T1000 (cell line): ENCODE results near the gene ABHD2.
"Not testable (repeated sequence)": the region's sequence is repeated elsewhere in the genome, so short reads cannot be mapped to it uniquely, and the experiment has no call there.

Experiments used
- DNase-seq: peaks from one replicate; lab custom pipeline; 2025; ENCODE audit warnings: mixed read lengths; lab: John Stamatoyannopoulos, UW

Gene ABHD2, protein sequence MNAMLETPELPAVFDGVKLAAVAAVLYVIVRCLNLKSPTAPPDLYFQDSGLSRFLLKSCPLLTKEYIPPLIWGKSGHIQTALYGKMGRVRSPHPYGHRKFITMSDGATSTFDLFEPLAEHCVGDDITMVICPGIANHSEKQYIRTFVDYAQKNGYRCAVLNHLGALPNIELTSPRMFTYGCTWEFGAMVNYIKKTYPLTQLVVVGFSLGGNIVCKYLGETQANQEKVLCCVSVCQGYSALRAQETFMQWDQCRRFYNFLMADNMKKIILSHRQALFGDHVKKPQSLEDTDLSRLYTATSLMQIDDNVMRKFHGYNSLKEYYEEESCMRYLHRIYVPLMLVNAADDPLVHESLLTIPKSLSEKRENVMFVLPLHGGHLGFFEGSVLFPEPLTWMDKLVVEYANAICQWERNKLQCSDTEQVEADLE

DNA sequence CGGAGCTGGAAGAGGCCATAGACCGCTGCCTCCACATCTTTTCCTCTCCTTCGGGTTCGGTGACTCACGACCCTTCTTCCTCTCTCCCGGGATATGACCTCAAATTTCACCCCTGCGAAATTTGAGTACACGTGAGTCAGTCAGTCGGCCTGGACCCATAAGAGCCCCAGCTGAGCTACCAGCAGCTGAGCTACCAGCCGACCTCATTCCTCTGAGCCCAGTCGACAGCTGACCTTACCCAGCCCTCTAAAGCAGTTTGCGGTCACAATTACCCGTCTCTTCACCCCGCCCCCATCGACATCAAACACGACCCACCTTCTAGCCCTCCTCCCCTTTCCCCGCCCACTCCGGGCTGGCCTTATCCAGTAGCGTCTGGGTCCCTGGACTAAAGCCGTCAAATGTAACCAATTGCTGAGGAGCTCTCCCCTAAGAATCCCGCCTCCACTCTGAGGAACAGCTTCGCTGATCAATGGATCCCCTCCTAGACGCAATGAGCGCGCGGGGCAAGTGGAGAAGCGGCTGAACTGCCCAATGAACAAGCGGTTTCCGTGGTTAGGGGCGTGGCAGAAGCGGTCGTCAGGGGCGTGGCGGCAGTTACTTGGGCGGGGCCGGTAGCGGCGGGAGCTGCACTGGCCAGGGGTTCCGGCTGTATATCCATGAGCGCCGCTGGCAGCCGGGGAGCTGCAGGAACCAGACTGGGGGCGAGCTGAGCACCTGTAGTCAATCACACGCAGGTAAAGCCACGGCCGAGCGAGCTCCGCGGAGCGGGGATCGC is at the start of gene ABHD2:
Gene ABHD2, plus strand, starts transcription at position 627 of the 775 bp plus-strand sequence. CDS start 27,872 bp downstream, outside the sequence.
- DNase-seq, result peak; percentile 98

DNA sequence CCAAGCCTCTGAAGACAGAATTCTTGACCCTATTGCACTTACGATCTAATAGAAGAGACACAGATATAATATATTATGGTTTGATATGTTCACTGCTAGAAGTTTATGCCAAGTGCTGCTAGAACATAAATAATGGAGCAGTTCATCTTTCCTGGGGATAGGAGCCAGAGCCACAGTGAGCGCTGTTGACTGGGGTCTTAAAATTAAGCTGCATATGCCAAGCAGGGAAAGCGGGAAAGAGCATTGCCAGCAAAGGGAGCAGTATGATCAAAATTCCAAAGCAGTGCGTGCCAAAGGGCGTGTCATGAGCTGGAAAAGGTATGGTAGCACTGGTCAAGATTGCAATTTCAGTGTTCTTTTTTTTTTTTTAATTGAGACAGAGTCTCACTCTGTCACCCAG is 49.1 kb upstream of the ABHD2 start:
- no peak for DNase-seq

DNA sequence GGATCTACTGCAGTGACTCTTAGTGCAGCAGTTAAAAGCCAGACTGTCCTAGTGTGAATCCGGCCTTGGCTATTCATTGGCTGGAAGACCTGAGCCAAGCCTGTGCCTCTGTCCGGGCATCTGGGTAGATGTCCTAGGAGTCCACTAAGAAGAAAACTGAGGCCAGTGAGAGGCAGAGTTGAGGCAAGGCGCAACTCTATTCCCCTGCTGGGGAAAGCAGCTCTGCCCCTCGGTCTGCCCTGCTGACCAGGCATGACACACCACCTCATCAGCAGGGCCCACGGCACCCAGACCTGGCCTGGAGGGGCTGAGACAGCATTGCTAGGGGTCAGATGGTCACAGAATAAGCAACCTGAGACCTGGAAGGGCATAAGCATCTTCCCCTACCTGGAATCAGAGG is 46.7 kb upstream of the ABHD2 start:
- no peak for DNase-seq

DNA sequence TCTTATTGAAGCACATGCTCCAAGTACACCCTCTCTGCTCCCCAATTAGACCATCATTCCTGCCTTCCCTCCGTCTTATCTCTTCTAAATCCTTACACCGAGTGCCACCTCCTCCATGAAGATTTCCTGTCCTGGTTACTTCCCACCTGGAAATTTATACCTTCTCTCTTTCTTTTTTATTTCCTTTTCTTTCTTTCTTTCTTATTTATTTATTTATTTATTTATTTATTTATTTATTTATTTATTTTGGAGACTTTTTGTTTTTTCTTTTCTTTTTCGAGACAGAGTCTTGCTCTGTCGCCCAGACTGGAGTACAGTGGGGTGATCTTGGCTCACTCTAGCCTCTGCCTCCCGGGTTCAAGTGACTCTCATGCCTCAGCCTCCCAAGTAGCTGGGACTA is 45.9 kb upstream of the ABHD2 start:
- no peak for DNase-seq

DNA sequence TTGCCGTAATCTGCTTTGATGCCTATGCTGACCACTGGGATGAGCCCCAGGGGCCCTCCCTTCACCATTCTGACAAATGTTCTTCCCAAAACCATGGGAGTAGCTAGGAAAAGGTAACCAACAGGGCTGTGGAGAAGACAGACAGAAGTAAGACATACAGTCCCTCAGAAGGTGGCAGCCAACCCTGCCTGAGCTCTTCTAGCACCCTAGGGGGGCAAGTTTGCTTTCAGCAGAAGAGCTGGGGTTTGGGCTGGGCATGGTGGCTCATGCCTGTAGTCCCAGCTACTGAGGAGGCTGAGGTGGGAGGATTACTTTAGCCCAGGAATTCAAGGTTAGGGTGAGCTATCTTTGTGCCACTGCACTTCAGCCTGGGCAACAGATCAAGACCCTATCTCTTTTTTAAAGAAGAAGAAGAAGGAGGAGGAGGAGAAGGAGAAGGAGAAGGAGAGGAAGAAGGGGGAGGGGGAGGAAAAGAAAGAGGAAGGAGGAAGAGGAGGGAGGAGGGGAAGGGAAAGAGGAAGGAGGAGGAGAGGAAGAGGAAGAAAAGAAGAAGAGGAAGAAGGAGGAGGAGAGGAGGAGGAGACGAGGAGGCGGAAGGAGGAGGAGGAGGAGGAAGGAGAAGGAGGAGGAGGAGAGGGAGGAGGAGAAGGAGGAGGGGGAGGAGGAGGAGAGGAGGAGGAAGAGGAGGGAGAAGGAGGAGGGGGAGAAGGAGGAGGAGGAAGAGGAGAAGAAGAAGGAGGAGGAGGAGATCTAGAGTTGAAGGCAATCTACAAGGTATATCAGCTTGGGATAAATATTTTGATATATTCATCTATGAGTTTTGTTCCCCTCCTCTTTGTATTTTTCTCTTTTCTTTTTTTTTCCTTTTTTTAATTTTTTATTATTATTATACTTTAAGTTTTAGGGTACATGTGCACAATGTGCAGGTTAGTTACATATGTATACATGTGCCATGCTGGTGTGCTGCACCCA is 44.9 kb upstream of the ABHD2 start:
- no peak for DNase-seq

DNA sequence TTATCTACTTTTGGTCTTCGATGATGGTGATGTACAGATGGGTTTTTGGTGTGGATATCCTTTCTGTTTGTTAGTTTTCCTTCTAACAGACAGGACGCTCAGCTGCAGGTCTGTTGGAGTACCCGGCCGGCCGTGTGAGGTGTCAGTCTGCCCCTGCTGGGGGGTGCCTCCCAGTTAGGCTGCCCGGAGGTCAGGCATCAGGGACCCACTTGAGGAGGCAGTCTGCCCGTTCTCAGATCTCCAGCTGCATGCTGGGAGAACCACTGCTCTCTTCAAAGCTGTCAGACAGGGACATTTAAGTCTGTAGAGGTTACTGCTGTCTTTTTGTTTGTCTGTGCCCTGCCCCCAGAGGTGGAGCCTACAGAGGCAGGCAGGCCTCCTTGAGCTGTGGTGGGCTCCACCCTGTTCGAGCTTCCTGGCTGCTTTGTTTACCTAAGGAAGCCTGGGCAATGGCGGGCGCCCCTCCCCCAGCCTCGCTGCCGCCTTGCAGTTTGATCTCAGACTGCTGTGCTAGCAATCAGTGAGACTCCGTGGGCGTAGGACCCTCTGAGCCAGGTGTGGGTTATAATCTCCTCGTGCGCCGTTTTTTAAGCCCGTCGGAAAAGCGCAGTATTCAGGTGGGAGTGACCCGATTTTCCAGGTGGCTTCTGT is 39.1 kb upstream of the ABHD2 start:
- DNase-seq, result not testable (repeated sequence)

DNA sequence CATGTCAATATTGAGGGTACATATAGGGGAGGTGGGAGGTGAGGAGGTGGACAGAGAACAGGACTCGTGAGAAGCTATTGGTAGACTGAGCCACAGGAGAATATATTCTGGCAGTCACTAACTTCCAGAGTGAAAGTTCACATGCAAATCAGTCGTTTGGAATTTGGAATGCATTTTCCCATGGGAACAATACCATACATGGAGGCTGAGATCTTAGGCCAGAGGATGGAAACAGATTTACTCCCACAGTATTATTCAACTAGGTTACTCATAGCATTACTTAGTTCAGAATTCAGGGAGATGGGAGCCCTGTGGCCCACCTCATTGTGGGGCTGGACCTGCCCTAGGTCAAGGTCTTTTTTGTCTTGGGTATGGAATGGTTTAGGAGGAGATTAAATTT is 36.4 kb upstream of the ABHD2 start:
- DNase-seq, result no peak

DNA sequence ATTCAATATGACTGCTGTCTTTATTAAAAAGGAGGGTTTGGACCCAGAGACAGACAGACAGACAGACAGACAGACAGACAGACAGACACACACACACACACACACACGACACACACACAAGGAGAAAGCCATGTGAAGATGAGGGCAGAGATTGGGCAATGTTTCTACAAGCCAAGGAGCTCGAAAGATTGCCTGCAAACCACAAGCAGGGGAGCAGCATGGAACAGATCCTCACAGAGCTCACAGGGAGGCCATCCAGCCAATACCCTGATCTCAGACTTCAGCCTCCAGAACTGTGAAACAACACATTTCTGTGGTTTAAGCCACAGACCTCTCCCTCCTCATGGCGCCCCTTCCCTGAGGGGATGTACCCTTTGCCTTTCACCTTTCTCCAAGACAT is 35.8 kb upstream of the ABHD2 start:
- no peak for DNase-seq

DNA sequence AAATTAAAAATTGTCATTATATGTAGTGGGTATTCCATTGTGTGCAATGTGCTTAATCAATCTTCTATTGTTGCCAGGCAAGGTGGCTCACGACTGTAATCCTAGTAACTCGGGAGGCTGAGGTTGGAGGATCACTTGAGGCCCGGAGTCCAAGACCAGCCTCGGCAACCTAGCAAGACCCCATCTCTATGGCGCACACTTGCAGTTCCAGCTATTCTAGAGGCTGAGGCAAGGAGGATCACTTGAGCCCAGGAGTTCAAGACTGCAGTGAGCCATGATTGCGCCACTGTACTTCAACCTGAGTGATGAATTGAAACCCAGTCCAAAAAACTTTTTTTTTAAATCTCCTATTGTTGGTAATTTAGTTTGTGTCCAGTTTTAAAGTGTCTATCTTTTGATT is 33.4 kb upstream of the ABHD2 start:
- no peak for DNase-seq

DNA sequence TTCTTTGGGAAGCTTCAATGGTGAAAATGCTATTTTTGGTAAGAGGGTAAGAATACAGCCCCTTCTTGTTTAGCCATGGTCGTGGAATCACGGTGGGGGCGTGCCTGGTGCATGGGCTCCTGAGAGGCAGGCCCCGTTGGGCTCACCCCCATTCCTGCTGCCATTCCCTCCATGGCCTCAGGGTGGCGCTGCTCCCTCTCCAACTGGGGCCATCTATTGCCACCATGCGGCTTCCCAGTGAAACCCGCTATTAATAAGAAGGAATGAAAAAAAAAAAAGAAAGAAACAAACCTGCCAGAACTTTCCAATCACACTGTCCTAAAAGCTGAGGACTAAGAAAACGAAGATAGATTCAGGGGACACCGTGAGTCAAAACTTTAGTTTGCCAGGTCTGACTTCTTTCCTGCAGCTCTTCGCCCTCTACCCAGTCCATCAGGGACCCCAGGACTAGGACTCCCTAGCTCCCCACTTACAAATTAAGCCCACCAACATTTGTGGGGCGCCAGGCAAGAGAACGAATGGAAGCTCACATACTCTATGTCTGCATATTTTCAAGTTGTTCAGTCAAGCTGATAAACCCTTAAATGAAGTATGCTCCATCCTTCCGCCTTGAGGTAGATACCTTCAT is 30.6 kb upstream of the ABHD2 start:
- DNase-seq, result peak; percentile 63

DNA sequence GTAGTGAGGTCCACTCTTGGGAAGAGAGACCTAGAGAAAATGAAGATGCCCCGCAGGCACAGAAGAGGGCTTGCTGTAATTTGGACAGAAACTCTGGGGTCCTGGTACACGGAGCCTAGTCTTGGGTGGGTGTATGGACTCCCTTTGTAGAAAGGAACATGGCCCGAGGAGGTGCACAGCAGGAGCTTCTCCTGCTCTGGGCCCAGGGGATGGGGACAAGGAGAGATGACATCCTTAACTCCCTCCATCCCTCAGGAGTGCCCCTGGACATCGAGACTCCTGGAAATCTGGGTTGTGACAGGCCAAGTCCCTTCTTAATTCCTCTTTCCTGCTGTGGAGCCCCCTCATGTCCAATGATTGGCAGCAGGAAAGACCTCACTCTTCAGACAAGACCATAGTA is 29.9 kb upstream of the ABHD2 start:
- DNase-seq, result no peak

DNA sequence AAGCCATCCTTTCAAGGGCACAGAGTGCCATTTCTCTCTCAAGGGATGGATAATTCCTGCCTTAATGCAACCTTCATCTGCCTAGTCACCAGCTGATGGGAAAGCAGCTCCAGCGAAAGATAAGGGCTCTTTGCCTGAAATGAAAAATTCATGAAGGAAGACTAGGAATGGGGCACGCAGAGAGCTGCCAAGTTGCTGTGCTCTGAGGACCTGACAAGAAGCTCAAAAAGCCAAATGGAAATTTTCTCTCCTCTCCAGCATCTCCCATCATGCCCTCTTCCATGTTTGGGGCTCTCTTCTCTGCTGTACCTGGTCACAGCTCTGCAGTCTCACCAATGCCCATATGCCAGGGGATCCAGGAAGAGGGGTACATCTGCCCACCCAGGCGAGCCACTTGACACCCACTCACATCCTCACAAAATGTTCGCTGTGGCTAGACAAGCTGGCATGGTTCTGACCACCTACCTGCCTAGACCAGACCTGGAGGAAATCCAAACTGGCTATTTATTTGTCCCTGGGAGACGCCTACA is 29.3 kb upstream of the ABHD2 start:
- no peak for DNase-seq

DNA sequence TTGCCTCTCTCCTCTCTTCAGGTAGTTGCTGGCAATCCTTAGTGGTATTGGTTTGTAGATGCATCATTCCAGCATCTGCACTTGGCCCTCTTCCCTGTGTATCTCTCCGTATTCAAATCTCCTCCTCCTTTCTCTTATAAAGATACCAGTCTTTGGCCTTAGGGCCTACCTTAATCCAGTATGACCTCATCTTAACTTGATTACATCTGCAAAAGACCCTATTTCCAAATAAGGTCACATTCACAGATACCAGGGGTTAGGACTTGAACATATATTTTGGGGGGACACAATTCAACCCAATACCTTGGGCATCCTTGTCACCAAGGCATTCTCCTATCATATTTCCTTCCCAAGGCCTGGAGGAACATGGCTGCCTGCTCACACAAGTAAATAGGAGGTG is 22.0 kb upstream of the ABHD2 start:
- no peak for DNase-seq

DNA sequence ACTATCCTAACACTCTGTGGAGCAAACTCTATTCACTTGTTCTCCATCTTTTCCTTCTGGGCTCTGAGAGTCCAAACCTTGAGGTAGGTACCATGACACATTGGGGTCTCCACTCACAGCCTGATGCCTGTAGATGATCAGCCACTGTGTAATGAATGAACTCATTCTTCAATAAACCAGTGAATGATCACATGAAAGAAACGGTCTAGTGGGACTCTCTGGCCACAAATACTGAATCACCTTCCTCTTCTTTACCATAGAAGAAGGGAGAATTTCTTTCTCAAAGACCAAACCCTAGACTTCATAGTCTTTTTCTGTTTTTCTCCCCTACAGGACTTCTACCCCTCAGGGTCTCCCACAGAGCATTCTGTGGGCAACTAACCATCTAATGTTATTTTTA is 20.5 kb upstream of the ABHD2 start:
- DNase-seq, result no peak

DNA sequence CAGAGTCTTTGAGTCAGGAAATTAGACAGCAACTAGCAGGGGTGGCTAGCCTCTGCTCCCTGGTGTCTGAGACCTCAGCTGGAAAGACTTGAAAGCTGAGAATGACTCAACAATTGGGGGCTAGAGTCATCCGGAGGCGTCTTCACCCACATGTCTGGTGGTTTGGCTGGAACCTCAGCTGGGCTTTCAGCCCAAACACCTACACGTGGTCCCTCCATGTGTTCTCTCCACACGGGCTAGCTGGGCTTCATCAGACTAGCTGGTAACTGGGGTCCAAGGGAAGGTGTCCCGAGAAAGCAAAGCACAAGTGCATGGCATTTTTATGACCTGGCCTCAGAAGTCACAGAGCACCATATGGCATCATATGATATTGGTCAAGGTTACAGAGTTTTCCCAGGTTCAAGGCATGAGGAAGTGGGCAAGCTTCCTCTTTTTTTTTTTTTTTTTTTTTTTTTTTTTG is 19.9 kb upstream of the ABHD2 start:
- DNase-seq, result peak; percentile 67

DNA sequence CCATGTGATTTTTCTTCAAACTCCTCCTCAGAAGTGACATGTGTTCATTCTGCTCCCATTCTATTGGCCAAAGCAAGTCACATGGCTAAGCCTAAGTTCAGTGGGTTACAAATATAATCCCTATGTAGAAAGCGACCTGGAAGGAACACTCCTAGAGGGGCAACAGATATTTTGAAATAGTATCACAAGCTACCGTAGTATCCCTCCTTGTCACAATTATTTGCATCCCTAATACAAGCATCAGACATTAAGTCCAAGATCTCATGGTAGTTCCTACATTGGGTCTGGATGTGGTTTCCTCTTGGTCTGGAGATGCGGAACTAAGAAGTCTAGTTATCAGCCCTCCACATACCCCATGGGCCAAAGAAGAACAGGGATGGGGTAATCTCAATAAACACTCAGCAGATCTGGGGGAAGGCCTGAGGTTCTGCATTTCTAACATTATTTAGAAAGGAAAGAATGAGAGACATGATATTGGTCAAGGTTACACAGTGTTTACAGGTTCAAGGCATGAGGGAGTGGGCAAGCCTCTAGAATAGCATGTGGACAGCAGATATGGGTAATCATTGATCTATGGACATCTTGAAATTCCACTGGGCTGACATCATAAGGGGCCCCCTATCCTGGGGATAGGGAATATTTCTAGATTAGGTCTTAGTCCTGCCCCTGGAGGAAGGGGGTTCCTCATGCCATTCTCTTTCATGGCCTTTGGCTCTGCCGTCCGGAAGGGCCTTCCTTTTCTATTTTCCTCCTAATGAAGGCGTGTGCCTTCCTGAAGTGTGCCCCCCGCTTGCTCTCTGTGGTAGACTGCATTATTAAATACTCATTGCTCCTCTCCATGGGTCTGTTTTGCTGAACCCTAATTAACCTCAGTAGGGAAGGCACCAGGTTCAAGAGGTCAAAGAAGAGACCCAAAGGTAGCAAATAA is 17.8 kb upstream of the ABHD2 start:
- no peak for DNase-seq

DNA sequence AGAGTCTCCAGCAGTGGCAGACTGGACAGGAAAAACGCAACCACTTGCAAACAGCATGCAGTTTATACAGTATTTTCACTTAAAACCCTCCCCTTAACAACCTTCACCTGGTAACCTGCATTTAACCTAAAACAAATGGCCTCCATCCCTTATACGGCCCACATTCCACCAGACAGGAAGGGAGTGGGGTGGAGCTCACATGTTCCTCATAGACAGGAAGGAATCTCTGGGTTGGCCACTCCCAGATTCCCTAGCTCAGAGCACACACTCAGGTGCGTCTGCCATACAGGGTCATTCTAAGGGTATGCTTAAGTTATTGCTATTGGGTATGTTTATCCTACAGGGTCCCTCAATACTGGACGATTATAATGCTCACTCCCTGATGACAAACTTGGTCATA is 16.8 kb upstream of the ABHD2 start:
- no peak for DNase-seq

DNA sequence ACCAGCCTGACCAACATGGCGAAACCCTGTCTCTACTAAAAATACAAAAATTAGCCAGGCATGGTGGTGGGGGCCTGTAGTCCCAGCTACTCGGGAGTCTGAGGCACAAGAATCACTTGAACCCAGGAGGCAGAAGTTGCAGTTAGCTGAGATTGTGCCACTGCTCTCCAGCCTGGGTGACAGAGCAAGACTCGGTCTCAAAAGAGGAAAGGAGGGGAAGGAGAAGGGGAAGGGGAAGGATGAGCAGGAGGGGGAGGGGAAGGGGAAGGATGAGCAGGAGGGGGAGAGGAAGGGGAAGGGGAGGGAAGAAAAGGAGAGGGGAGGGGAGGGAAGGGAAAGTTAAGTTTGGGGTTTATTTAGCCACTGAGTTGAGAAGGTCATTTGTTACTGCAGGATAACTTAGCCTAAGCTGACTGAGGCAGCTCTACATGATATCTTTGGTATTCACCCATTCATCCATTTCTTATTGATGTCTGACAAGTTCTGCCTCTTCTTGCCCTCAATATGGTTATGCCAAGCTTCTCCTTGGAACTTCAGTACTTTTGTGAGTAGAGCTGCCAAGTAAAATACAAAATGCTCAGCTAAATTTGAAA is 15.9 kb upstream of the ABHD2 start:
- no peak for DNase-seq

DNA sequence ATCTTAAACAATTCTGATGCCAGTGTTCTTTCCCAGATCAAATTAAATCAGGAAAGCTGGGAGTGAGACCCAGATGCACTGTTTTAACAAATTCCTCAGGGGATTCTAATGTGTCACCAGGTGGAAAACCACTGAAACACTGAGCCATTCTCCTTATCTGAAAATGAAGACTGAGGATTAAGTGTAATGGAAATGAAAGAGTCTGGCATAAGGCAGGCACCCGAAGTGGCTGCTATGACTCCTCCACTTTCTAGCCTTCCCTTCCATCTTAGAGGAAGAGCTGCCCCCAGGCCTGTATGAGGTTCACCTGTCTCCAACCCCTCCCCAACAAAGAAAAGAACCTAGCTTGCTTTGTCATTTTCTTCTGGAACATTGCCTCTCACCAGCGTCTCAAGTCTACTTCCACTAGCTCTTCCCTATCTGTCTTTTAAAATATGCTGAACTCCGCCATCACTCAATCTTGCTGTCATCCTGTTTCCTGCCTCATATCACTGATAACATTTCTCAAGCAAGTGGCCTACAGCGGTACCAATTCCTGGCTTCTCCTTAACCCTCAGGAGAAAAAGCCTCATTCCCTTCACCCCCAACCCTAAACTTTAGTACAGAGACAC is 13.7 kb upstream of the ABHD2 start:
- no peak for DNase-seq
